ENCODE results near the gene OR2W3. TPM values are rescaled to one million over a fixed set of nuclear protein-coding genes. Genes with fewer than 3 reads are reported as not detected.

OR2W3 gene
- polyA plus RNA-seq, 2 of the 4 experiments (the other 2 are of a cell fraction) = not detected

GRCh38 chr1:247848346-247848745, 47.0 kb upstream of the OR2W3 start:
- no peak overlapping the region for H3K4me3 ChIP-seq
- H3K9me3 ChIP-seq = no peaks in the 10 kb centered on the region
- H3K4me2 ChIP-seq = no peak overlapping the region
- ATAC-seq = no peak
- FAIRE-seq = no peak
- no peaks in the 10 kb centered on the region for H3K4me1 ChIP-seq
- POLR2A ChIA-PET = no interaction called here
- TF ChIP-seq MAFK (IDR thresholded peaks at IDR 0.05; ENCODE audit: partially characterized antibody) = no peak
- TF ChIP-seq TFCP2L1 (CRISPR knock-in tag; IDR thresholded peaks at IDR 0.05) = no peak
- no peak for TF ChIP-seq JUN (IDR thresholded peaks at IDR 0.05)
- no peak for TF ChIP-seq HES2 (IDR thresholded peaks at IDR 0.05)
- TF ChIP-seq ZC3H11A (IDR thresholded peaks at IDR 0.05) = no peak
- no peak for DNase-seq (ENCODE audit: low read depth in 1 of 2, low spot score in 1 of 2)
- 31% methylated on average over 7 of the region's 7 CpGs for WGBS (ENCODE audit: missing lambda C conversion rate)
- no peak overlapping the region for H3K27ac ChIP-seq
- CTCF ChIA-PET = no interaction called here

- Histone ChIP-seq H3K27ac (no peak overlapping the region), H3K9me3 (no peaks in the 10 kb centered on the region), H3K4me1 (no peaks in the 10 kb centered on the region), H3K4me3 (no peak overlapping the region), H3K4me2 (no peak overlapping the region)
- ChIA-PET CTCF (no interaction called here), POLR2A (no interaction called here)
- no peak for DNase-seq (ENCODE audit: low read depth in 1 of 2, low spot score in 1 of 2)
- FAIRE-seq = no peak
- ATAC-seq = no peak
- 5% methylated on average over 1 of the region's 1 CpG for WGBS (ENCODE audit: missing lambda C conversion rate)
- no peak for TF ChIP-seq HMGXB4 (CRISPR knock-in tag; IDR thresholded peaks at IDR 0.05; ENCODE audit: borderline replicate concordance)
These were observed 45.8 kb upstream of the OR2W3 start for GRCh38 chr1:247849616-247850015.

GRCh38 chr1:247854899-247855545, 40.4 kb upstream of the OR2W3 start:
- Histone ChIP-seq H3K9me3 (0 out of 3 replicates have a peak, but pooled peaks cover 5% of the 10 kb centered on the region), H3K27ac (no peak overlapping the region), H3K4me2 (no peak overlapping the region), H3K4me1 (no peaks in the 10 kb centered on the region), H3K4me3 (no peak overlapping the region)
- TF ChIP-seq HES2 (IDR thresholded peaks at IDR 0.05) (no peak), RAD21 (conservative IDR thresholded peaks at IDR 0.05 in 1 of 2, IDR thresholded peaks at IDR 0.05 in 1 of 2) (no peak), EP300 (IDR thresholded peaks at IDR 0.05) (no peak), POLR2A (IDR thresholded peaks at IDR 0.05; ENCODE audit: low read length) (no peak), ESRRA (IDR thresholded peaks at IDR 0.05; ENCODE audit: borderline replicate concordance, low read length) (no peak), ELK1 (IDR thresholded peaks at IDR 0.05; ENCODE audit: low read depth, low read length) (no peak), PBX3 (IDR thresholded peaks at IDR 0.05) (no peak), MAFK (IDR thresholded peaks at IDR 0.05; ENCODE audit: partially characterized antibody) (no peak), REST (IDR thresholded peaks at IDR 0.05) (no peak), MAZ (IDR thresholded peaks at IDR 0.05; ENCODE audit: borderline replicate concordance, low read depth, low read length) (no peak), CHD4 (IDR thresholded peaks at IDR 0.05; ENCODE audit: borderline replicate concordance) (no peak), RNF2 (IDR thresholded peaks at IDR 0.05; ENCODE audit: borderline replicate concordance, low read depth) (no peak), RARB (CRISPR knock-in tag; IDR thresholded peaks at IDR 0.05) (no peak), HOXB5 (CRISPR knock-in tag; IDR thresholded peaks at IDR 0.05) (no peak), ZC3H11A (IDR thresholded peaks at IDR 0.05) (no peak), CBX2 (IDR thresholded peaks at IDR 0.05; ENCODE audit: borderline replicate concordance, low read depth) (no peak), BHLHE40 (IDR thresholded peaks at IDR 0.05; ENCODE audit: low read depth, low read length) (no peak), EHF (CRISPR knock-in tag; IDR thresholded peaks at IDR 0.05) (no peak)
- no peak for FAIRE-seq
- ChIA-PET POLR2A (no interaction called here), CTCF (no interaction called here)
- no peak for ATAC-seq
- DNase-seq (ENCODE audit: low read depth in 1 of 2, low spot score in 1 of 2) = no peak
- 23% methylated on average over 13 of the region's 14 CpGs for WGBS (ENCODE audit: missing lambda C conversion rate)

All from A549 (cell line).